Astrocyte (in vitro differentiated cells and primary cell): ENCODE results near the gene VWA8.

Experiments
- CTCF ChIP-seq: IDR thresholded peaks from 2 replicates; pipeline ENCODE4 v1.5.1; 2011; ENCODE audit warnings: low read depth, mild to moderate bottlenecking, inconsistent platforms, low read length, moderate library complexity; ENCODE audit not compliant: insufficient read depth
- EZH2 ChIP-seq: IDR thresholded peaks from 2 replicates; pipeline ENCODE4 v1.6.1; 2012; ENCODE audit warnings: mild to moderate bottlenecking, low read length, inconsistent platforms; ENCODE audit not compliant: insufficient read depth

- TF ChIP-seq EZH2: no peak
- TF ChIP-seq CTCF: no peak
Measured at GRCh38 chr13:41694545-41695301, 266.2 kb downstream of the VWA8 start.
